Neural cell (in vitro differentiated cells): ENCODE results near the gene EPHB4. TPM values are rescaled to one million over a fixed set of nuclear protein-coding genes. Genes with fewer than 3 reads are reported as not detected.

Experiments
- H2AFZ ChIP-seq: fragments of 200-600, 300-800 bp; sonication (generic), shearing (Covaris generic); 2 replicates; pipeline ENCODE4 v1.6.0; 2014; ENCODE audit warnings: low read depth, mild to moderate bottlenecking, antibody characterized with exemption, low read length, moderate library complexity
- H3F3A ChIP-seq: fragments of 200-600 bp; shearing (Covaris generic); 2 replicates; pipeline ENCODE4 v1.6.1; 2016; ENCODE audit warnings: mild to moderate bottlenecking, moderate library complexity, mixed read lengths, antibody characterized with exemption, low read length; ENCODE audit not compliant: insufficient read depth, poor library complexity, severe bottlenecking
- H3K27ac ChIP-seq: fragments of 200-600, 300-800 bp; sonication (generic), shearing (Covaris generic); 2 replicates; pipeline ENCODE4 v1.5.1; 2014; ENCODE audit warnings: mild to moderate bottlenecking, low read length, moderate library complexity
- H3K27me3 ChIP-seq: fragments of 300-800, 200-600 bp; sonication (generic), shearing (Covaris generic); 2 replicates; pipeline ENCODE4 v1.6.0; 2014; ENCODE audit warnings: mild to moderate bottlenecking, low read depth, low read length, moderate library complexity; ENCODE audit not compliant: insufficient read depth
- H3K36me3 ChIP-seq: fragments of 300-800, 200-600 bp; sonication (generic), shearing (Covaris generic); 2 replicates; pipeline ENCODE4 v1.5.1; 2014; ENCODE audit warnings: mild to moderate bottlenecking, antibody characterized with exemption, low read length, moderate library complexity; ENCODE audit not compliant: insufficient read depth
- H3K4me2 ChIP-seq: fragments of 300-800, 200-600 bp; sonication (generic), shearing (Covaris generic); 2 replicates; pipeline ENCODE4 v1.6.0; 2014; ENCODE audit warnings: mild to moderate bottlenecking, low read length
- H3K4me3 ChIP-seq: fragments of 300-800, 200-600 bp; sonication (generic), shearing (Covaris generic); 2 replicates; pipeline ENCODE4 v1.5.1; 2014; ENCODE audit warnings: mild to moderate bottlenecking, low read length, moderate library complexity
- H3K79me2 ChIP-seq: fragments of 200-600 bp; shearing (Covaris generic); replicated peaks from 2 replicates; pipeline ENCODE4 v1.6.0; 2014; ENCODE audit warnings: mild to moderate bottlenecking, low read length, moderate library complexity; ENCODE audit not compliant: insufficient read depth
- H3K9ac ChIP-seq: fragments of 300-800, 200-600 bp; sonication (generic), shearing (Covaris generic); 2 replicates; pipeline ENCODE4 v1.6.1; 2016; ENCODE audit warnings: mild to moderate bottlenecking, low read length, mixed read lengths
- H3K9me2 ChIP-seq: fragments of 200-600 bp; shearing (Covaris generic); 2 replicates; pipeline ENCODE4 v1.6.1; 2016; ENCODE audit warnings: mild to moderate bottlenecking, low read length, mixed read lengths; ENCODE audit not compliant: insufficient read depth
- H3K9me3 ChIP-seq: fragments of 200-600, 300-800 bp; sonication (generic), shearing (Covaris generic); 2 replicates; pipeline ENCODE4 v1.6.1; 2016; ENCODE audit warnings: mild to moderate bottlenecking, mixed run types, low read length, moderate library complexity, mixed read lengths
- H4K20me1 ChIP-seq: fragments of 200-600 bp; shearing (Covaris generic); 2 replicates; pipeline ENCODE4 v1.6.1; 2016; ENCODE audit warnings: mild to moderate bottlenecking, mixed run types; ENCODE audit not compliant: insufficient read depth
- EP300 ChIP-seq: fragments of 450-650 bp; conservative IDR thresholded peaks from 2 replicates; pipeline ENCODE4 v1.6.1; 2014; ENCODE audit warnings: antibody characterized with exemption, mild to moderate bottlenecking, moderate library complexity; ENCODE audit not compliant: poor library complexity, severe bottlenecking
- EZH2 ChIP-seq: fragments of 200-600, 300-800 bp; shearing (Covaris generic), sonication (generic); IDR thresholded peaks from 2 replicates; pipeline ENCODE4 v1.6.1; 2014; ENCODE audit warnings: antibody characterized with exemption, low read length, borderline replicate concordance, mild to moderate bottlenecking; ENCODE audit not compliant: insufficient read depth, poor library complexity, severe bottlenecking
- MXI1 ChIP-seq: fragments of 450-650 bp; conservative IDR thresholded peaks from 2 replicates; pipeline ENCODE4 v1.6.1; 2014; ENCODE audit warnings: antibody characterized with exemption, mild to moderate bottlenecking; ENCODE audit not compliant: poor library complexity, severe bottlenecking
- POLR2AphosphoS5 ChIP-seq: IDR thresholded peaks from 2 replicates; pipeline ENCODE4 v1.6.1; 2012
- RAD21 ChIP-seq: fragments of 450-650 bp; conservative IDR thresholded peaks from 2 replicates; pipeline ENCODE4 v1.6.1; 2014; ENCODE audit warnings: antibody characterized with exemption, mild to moderate bottlenecking, moderate library complexity
- SMC3 ChIP-seq: fragments of 450-650 bp; conservative IDR thresholded peaks from 2 replicates; pipeline ENCODE4 v1.6.1; 2014; ENCODE audit warnings: antibody characterized with exemption, mild to moderate bottlenecking, moderate library complexity; ENCODE audit not compliant: poor library complexity
- TAF1 ChIP-seq: IDR thresholded peaks from 2 replicates; pipeline ENCODE4 v1.6.1; 2012; ENCODE audit warnings: low read depth
- polyA plus RNA-seq: library from polyadenylated mRNA; depleted of rRNA; stranded (reverse); fragments of >200 nt; gene quantifications from 2 replicates; pipeline ENCODE4 v1.2.3, GENCODE V29; 2014
- TF ChIP-seq, protein P1 (sequence below): fragments of 450-650 bp; IDR thresholded peaks from 2 replicates; pipeline ENCODE4 v1.5.1; 2014; ENCODE audit warnings: antibody characterized with exemption, mild to moderate bottlenecking, moderate library complexity; ENCODE audit not compliant: poor library complexity, severe bottlenecking
- TF ChIP-seq, protein P2 (sequence below): IDR thresholded peaks from 2 replicates; pipeline ENCODE4 v1.6.1; 2012; ENCODE audit warnings: borderline replicate concordance

The EPHB4 gene
- polyA plus RNA-seq, 1 donor from 2014 or later: 0.92 TPM

DNA sequence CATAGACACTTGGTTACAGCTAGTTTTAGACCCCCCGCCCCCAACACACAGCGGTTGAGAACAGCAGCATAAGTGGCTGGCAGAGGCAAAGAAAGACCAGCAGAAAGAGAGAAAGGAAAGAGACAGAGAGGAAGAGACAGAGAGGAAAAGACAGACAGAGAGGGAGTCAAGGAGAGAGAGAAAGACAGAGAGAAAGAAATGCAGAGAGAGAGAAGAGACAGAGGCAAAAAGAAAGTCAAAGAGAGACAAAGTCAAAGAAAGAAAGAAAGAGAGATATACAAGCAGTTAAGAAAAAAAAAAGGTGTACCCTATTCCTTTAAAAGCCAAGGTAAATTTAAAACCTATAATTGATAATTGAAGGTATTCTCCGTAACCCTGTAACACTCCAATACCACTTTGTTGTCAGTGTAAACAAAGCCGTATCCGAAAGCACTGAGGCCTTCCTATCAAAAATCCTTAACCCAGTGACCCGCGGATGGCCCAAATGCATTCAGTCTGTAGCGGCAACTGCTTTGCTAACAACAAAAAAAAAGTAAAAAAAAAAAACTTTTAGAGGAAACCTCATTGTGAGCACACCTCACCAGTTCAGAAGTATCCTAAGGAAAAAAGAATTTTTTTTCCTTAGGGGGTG is 13.3 kb upstream of the EPHB4 start:
- Histone ChIP-seq H3K9ac (no peak overlapping the region), H3K4me2 (no peak overlapping the region), H3K79me2 (no peaks in the 10 kb centered on the region), H3K9me2 (no peaks in the 10 kb centered on the region), H3K27ac (no peak overlapping the region), H3K36me3 (no peaks in the 10 kb centered on the region), H2AFZ (no peak overlapping the region), H3K27me3 (no peaks in the 10 kb centered on the region), H3K4me3 (no peak overlapping the region), H3F3A (no peaks in the 10 kb centered on the region), H4K20me1 (no peaks in the 10 kb centered on the region), H3K9me3 (no peaks in the 10 kb centered on the region)
- TF ChIP-seq EP300 (no peak), SMC3 (no peak), RAD21 (no peak), POLR2AphosphoS5 (no peak), MXI1 (no peak), TAF1 (no peak), EZH2 (no peak)
- TF ChIP-seq, protein P1, sequence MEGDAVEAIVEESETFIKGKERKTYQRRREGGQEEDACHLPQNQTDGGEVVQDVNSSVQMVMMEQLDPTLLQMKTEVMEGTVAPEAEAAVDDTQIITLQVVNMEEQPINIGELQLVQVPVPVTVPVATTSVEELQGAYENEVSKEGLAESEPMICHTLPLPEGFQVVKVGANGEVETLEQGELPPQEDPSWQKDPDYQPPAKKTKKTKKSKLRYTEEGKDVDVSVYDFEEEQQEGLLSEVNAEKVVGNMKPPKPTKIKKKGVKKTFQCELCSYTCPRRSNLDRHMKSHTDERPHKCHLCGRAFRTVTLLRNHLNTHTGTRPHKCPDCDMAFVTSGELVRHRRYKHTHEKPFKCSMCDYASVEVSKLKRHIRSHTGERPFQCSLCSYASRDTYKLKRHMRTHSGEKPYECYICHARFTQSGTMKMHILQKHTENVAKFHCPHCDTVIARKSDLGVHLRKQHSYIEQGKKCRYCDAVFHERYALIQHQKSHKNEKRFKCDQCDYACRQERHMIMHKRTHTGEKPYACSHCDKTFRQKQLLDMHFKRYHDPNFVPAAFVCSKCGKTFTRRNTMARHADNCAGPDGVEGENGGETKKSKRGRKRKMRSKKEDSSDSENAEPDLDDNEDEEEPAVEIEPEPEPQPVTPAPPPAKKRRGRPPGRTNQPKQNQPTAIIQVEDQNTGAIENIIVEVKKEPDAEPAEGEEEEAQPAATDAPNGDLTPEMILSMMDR: no peak
- TF ChIP-seq, protein P2, sequence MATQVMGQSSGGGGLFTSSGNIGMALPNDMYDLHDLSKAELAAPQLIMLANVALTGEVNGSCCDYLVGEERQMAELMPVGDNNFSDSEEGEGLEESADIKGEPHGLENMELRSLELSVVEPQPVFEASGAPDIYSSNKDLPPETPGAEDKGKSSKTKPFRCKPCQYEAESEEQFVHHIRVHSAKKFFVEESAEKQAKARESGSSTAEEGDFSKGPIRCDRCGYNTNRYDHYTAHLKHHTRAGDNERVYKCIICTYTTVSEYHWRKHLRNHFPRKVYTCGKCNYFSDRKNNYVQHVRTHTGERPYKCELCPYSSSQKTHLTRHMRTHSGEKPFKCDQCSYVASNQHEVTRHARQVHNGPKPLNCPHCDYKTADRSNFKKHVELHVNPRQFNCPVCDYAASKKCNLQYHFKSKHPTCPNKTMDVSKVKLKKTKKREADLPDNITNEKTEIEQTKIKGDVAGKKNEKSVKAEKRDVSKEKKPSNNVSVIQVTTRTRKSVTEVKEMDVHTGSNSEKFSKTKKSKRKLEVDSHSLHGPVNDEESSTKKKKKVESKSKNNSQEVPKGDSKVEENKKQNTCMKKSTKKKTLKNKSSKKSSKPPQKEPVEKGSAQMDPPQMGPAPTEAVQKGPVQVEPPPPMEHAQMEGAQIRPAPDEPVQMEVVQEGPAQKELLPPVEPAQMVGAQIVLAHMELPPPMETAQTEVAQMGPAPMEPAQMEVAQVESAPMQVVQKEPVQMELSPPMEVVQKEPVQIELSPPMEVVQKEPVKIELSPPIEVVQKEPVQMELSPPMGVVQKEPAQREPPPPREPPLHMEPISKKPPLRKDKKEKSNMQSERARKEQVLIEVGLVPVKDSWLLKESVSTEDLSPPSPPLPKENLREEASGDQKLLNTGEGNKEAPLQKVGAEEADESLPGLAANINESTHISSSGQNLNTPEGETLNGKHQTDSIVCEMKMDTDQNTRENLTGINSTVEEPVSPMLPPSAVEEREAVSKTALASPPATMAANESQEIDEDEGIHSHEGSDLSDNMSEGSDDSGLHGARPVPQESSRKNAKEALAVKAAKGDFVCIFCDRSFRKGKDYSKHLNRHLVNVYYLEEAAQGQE: no peak

DNA sequence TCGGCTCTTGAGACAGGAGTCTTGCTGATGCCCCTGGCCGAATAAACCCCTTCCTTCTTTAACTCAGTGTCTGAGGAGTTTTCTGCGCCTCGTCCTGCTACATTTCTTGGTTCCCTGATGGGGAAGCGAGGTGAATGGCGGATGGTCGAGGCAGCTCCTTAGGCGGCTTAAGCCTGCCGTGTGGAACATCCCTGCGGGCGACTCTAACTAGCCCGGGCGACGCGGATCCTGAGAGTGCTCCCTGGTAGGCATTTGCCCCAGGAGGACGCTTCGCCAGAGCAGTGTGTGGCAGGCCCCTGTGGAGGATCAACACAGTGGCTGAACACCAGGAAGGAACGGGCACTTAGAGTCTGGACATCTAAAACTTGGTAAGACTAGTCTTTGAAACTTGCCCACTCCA is 12.0 kb upstream of the EPHB4 start:
- H3K9me2 ChIP-seq: no peaks in the 10 kb centered on the region

More for the DNA sequence above, 12.0 kb upstream of the EPHB4 start:
- no peak overlapping the region for H3K4me3 ChIP-seq
- H3K9ac ChIP-seq: no peak overlapping the region
- H3K36me3 ChIP-seq: no peaks in the 10 kb centered on the region
- H3K27ac ChIP-seq: no peak overlapping the region
- no peaks in the 10 kb centered on the region for H3K9me3 ChIP-seq
- H3K4me2 ChIP-seq: no peak overlapping the region
- H3K79me2 ChIP-seq: no peaks in the 10 kb centered on the region
- TF ChIP-seq POLR2AphosphoS5: no peak
- TF ChIP-seq, protein P1: no peak
- TF ChIP-seq, protein P2: no peak
- no peak for TF ChIP-seq MXI1
- TF ChIP-seq TAF1: no peak
- TF ChIP-seq EZH2: no peak
- TF ChIP-seq EP300: no peak
- TF ChIP-seq SMC3: no peak
- TF ChIP-seq RAD21: no peak
- no peak overlapping the region for H2AFZ ChIP-seq
- H4K20me1 ChIP-seq: no peaks in the 10 kb centered on the region
- H3F3A ChIP-seq: no peaks in the 10 kb centered on the region
- no peaks in the 10 kb centered on the region for H3K27me3 ChIP-seq
